ENCODE measurements around the gene LYST. TPM values are rescaled to one million over a fixed set of nuclear protein-coding genes. Genes with fewer than 3 reads are reported as not detected.
A peak's percentile ranks its signal among the peaks of the same experiment; 100 is the strongest.
"Not testable (repeated sequence)": the region's sequence is repeated elsewhere in the genome, so short reads cannot be mapped to it uniquely, and the experiment has no call there.

Gene LYST
- total RNA-seq, 1 donor from 2014 or later: 90.2 TPM

- peaks cover 60% of the 10 kb centered on the region for H3K27me3 Mint-ChIP-seq
- TF ChIP-seq CTCF (IDR thresholded peaks at IDR 0.05): no peak
- DNase-seq: peak; percentile 36
- H3K36me3 Mint-ChIP-seq (ENCODE audit: low read depth): no peaks in the 10 kb centered on the region
- peaks cover 4% of the 10 kb centered on the region for H3K9me3 Mint-ChIP-seq
- peak within 1 kb of the TSS; percentile 88 for H3K4me3 Mint-ChIP-seq
- no peak within 1 kb of the TSS for H3K27ac Mint-ChIP-seq
- POLR2A ChIA-PET: no interaction called here
- H3K4me1 Mint-ChIP-seq: peaks cover 15% of the 10 kb centered on the region
- CTCF ChIA-PET: no interaction called here
- intact Hi-C loops (cut with micrococcal nuclease): loop anchor here (10.0 kb wide), 2 partner anchors 145 to 415 kb away; partner anchors contain the start of genes B3GALNT2 and NID1
- peak; percentile 58 for ATAC-seq (ENCODE audit: low read depth)
Observed at GRCh38 chr1:235649368-235650163, 217.1 kb downstream of the LYST start, which contains the start of gene GNG4. Gene GNG4 (minus strand): TSS chr1:235649784. CDS start chr1:235583838, 65,946 bp downstream.

GRCh38 chr1:235648954-235649367 lies 217.7 kb downstream of the LYST start:
- TF ChIP-seq CTCF (IDR thresholded peaks at IDR 0.05): no peak
- peak overlapping the region; percentile 88 for H3K4me3 Mint-ChIP-seq
- peaks cover 3% of the 10 kb centered on the region for H3K9me3 Mint-ChIP-seq
- H3K4me1 Mint-ChIP-seq: peaks cover 15% of the 10 kb centered on the region
- DNase-seq: peak; percentile 40
- no peaks in the 10 kb centered on the region for H3K36me3 Mint-ChIP-seq (ENCODE audit: low read depth)
- H3K27me3 Mint-ChIP-seq: peaks cover 62% of the 10 kb centered on the region
- H3K27ac Mint-ChIP-seq: no peak overlapping the region
- ChIA-PET CTCF (no interaction called here), POLR2A (no interaction called here)
- ATAC-seq (ENCODE audit: low read depth): peak; percentile 65
- intact Hi-C loops (cut with micrococcal nuclease): loop anchor here (10.0 kb wide), 2 partner anchors 144 to 416 kb away; partner anchors contain the start of genes B3GALNT2 and NID1

- DNase-seq (no peak), ATAC-seq (ENCODE audit: low read depth) (no peak)
- intact Hi-C loops (cut with micrococcal nuclease): loop anchor here (10.0 kb wide), 2 partner anchors 144 to 416 kb away; partner anchors contain the start of genes B3GALNT2 and NID1
- Mint-ChIP-seq H3K4me3 (peak overlapping the region; percentile 88), H3K27ac (no peak overlapping the region), H3K27me3 (peaks cover 62% of the 10 kb centered on the region), H3K4me1 (peaks cover 15% of the 10 kb centered on the region), H3K36me3 (ENCODE audit: low read depth) (no peaks in the 10 kb centered on the region), H3K9me3 (no peaks in the 10 kb centered on the region)
- TF ChIP-seq CTCF (IDR thresholded peaks at IDR 0.05): no peak
- ChIA-PET CTCF (no interaction called here), POLR2A (no interaction called here)
Observed at GRCh38 chr1:235648407-235648907, 218.2 kb downstream of the LYST start.

GRCh38 chr1:235647537-235647936 lies 219.2 kb downstream of the LYST start:
- DNase-seq; CTCF ChIA-PET; H3K9me3 Mint-ChIP-seq; H3K4me3 Mint-ChIP-seq; H3K36me3 Mint-ChIP-seq (ENCODE audit: low read depth); POLR2A ChIA-PET; H3K27ac Mint-ChIP-seq; ATAC-seq (ENCODE audit: low read depth): not testable (repeated sequence)
- Mint-ChIP-seq H3K4me1 (peaks cover 20% of the 10 kb centered on the region), H3K27me3 (peaks cover 62% of the 10 kb centered on the region)
- intact Hi-C loops (cut with micrococcal nuclease): loop anchor here (10.0 kb wide), 2 partner anchors 143 to 417 kb away; partner anchors contain the start of genes B3GALNT2 and NID1

- POLR2A ChIA-PET: no interaction called here
- no peaks in the 10 kb centered on the region for H3K36me3 Mint-ChIP-seq (ENCODE audit: low read depth)
- no peak overlapping the region for H3K4me3 Mint-ChIP-seq
- CTCF ChIA-PET: no interaction called here
- no peaks in the 10 kb centered on the region for H3K9me3 Mint-ChIP-seq
- no peak overlapping the region for H3K27ac Mint-ChIP-seq
- ATAC-seq (ENCODE audit: low read depth) (no peak), DNase-seq (no peak)
- intact Hi-C loops (cut with micrococcal nuclease): loop anchor here (10.0 kb wide), 2 partner anchors 142 to 418 kb away; partner anchors contain the start of genes B3GALNT2 and NID1
- TF ChIP-seq CTCF (IDR thresholded peaks at IDR 0.05): no peak
- peaks cover 28% of the 10 kb centered on the region for H3K4me1 Mint-ChIP-seq
- H3K27me3 Mint-ChIP-seq: peaks cover 64% of the 10 kb centered on the region
Observed at GRCh38 chr1:235646463-235646862, 220.2 kb downstream of the LYST start.

Measured in activated B cell treated with CpG ODN at 0.5 μM for 24 hours (primary cell).